GM23248 (cell line): ENCODE results near the gene NAALADL2. TPM values are rescaled to one million over a fixed set of nuclear protein-coding genes. Genes with fewer than 3 reads are reported as not detected.

Experiments used
- DNase-seq: peaks from one replicate; pipeline ENCODE4 v3.0.0-alpha.2; 2015
- H2AFZ ChIP-seq: fragments of 200-600 bp; sonication (generic); 2 replicates; pipeline ENCODE4 v1.6.1; 2016; ENCODE audit warnings: antibody characterized with exemption
- H3F3A ChIP-seq: fragments of 200-600 bp; sonication (generic); 2 replicates; pipeline ENCODE4 v1.6.1; 2016; ENCODE audit warnings: mild to moderate bottlenecking, antibody characterized with exemption, mixed run types; ENCODE audit not compliant: insufficient read depth
- H3K27ac ChIP-seq: fragments of 200-600 bp; sonication (generic); 2 replicates; pipeline ENCODE4 v1.5.1; 2016; ENCODE audit warnings: mild to moderate bottlenecking
- H3K27me3 ChIP-seq: fragments of 200-600 bp; sonication (generic); replicated peaks from 2 replicates; pipeline ENCODE4 v1.6.1; 2016; ENCODE audit warnings: mild to moderate bottlenecking; ENCODE audit not compliant: insufficient read depth
- H3K36me3 ChIP-seq: fragments of 200-600 bp; sonication (generic); 2 replicates; pipeline ENCODE4 v1.6.1; 2016; ENCODE audit warnings: low read depth, mild to moderate bottlenecking
- H3K4me1 ChIP-seq: fragments of 200-600 bp; sonication (generic); 2 replicates; pipeline ENCODE4 v1.6.1; 2016; ENCODE audit warnings: mild to moderate bottlenecking; ENCODE audit not compliant: insufficient read depth
- H3K4me2 ChIP-seq: fragments of 200-600 bp; sonication (generic); one replicate; pipeline ENCODE4 v1.6.1; 2016; ENCODE audit warnings: mild to moderate bottlenecking; ENCODE audit not compliant: unreplicated experiment
- H3K4me3 ChIP-seq: fragments of 200-600 bp; sonication (generic); 2 replicates; pipeline ENCODE4 v1.5.1; 2016; ENCODE audit warnings: mild to moderate bottlenecking
- H3K79me2 ChIP-seq: fragments of 200-600 bp; sonication (generic); 2 replicates; pipeline ENCODE4 v1.6.1; 2016; ENCODE audit warnings: mild to moderate bottlenecking; ENCODE audit not compliant: insufficient read depth
- H3K9ac ChIP-seq: fragments of 200-600 bp; sonication (generic); 2 replicates; pipeline ENCODE4 v1.6.1; 2016; ENCODE audit warnings: mild to moderate bottlenecking
- H3K9me2 ChIP-seq: fragments of 200-600 bp; sonication (generic); 2 replicates; pipeline ENCODE4 v1.6.1; 2016; ENCODE audit warnings: mixed run types, mild to moderate bottlenecking, moderate library complexity; ENCODE audit not compliant: insufficient read depth
- H3K9me3 ChIP-seq: fragments of 200-600 bp; sonication (generic); one replicate; pipeline ENCODE4 v1.6.1; 2017; ENCODE audit warnings: low read depth
- H4K20me1 ChIP-seq: fragments of 200-600 bp; sonication (generic); 2 replicates; pipeline ENCODE4 v1.6.0; 2016; ENCODE audit not compliant: insufficient read depth
- EZH2 ChIP-seq: fragments of 200-600 bp; sonication (generic); IDR thresholded peaks from 2 replicates; pipeline ENCODE4 v1.6.1; 2018; ENCODE audit warnings: antibody characterized with exemption, mild to moderate bottlenecking; ENCODE audit not compliant: insufficient read depth, poor library complexity, severe bottlenecking
- EZH2phosphoT487 ChIP-seq: fragments of 200-600 bp; sonication (generic); IDR thresholded peaks from 2 replicates; pipeline ENCODE4 v1.6.1; 2018; ENCODE audit warnings: antibody characterized with exemption, moderate library complexity, mild to moderate bottlenecking, low read depth; ENCODE audit not compliant: insufficient read depth
- WGBS, 2 experiments: methylation state at CpG; one replicate each; pipeline ENCODE4 v1.1.6; 2015 to 2017; ENCODE audit warnings: low lambda C conversion rate in 2 of 2, low coverage in 1 of 2; ENCODE audit errors: missing lambda C conversion rate in 2 of 2; 5-methylcytosine and 5-hydroxymethylcytosine counted together
- in situ Hi-C: fragments of 300-500 bp; cut with MboI; formaldehyde crosslinking; loops from 2 replicates; pipeline ENCODE4 v1.15.0; 2020
- polyA plus RNA-seq: library from polyadenylated mRNA; unstranded; fragments of >200 nt; fragmentation: Nextera tagmentation; extraction: Ambion mirVana; gene quantifications from 2 replicates; pipeline ENCODE4 v1.2.1, GENCODE V29; 2016
- total RNA-seq: library from RNA; depleted of rRNA; stranded (reverse); fragments of >200 nt; shearing (Covaris generic); gene quantifications from 2 replicates; pipeline ENCODE4 v1.2.3, GENCODE V29; 2014

NAALADL2 gene
- total and polyA plus RNA-seq, 2 experiments from 2014 or later: 20.5 to 81.0 TPM

DNA sequence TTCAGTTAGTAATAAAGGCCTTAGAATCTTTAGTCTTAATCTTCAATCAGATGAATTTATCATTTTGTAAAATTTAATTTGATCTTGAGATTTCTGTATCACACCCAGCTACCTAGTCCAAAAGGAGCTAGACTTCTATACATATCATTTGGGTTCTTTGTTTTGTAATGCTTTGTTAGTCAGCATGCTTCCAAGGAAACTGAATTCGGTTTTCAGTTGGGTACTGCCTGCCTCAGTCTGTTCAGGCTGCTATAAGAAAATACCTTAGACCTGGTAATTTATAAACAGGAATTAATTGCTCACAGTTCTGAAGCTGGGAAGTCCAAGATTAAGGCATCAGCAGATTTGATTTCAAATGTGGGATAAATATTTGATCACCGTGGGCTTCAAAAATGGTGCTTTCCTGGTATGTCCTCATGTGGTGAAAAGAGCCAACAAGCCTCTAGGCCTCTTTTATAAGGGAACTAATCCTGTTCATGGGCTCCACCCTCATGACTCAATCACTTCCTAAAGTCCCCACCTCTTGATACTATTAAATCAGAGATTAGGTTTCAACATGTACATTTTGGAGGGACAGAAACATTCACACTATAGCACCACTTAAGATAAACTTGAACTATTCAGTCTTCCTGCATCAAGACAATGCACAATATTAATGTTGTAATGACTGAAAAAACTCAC is 800.7 kb downstream of the NAALADL2 start:
- peaks cover 5% of the 10 kb centered on the region; the same call in 1 of the 2 replicates for H3K9me2 ChIP-seq
- no peaks in the 10 kb centered on the region for H4K20me1 ChIP-seq
- no peaks in the 10 kb centered on the region for H3K27me3 ChIP-seq
- no peak overlapping the region for H3K4me3 ChIP-seq
- no peak overlapping the region for H3K4me2 ChIP-seq
- no peaks in the 10 kb centered on the region for H3F3A ChIP-seq
- H3K79me2 ChIP-seq: no peaks in the 10 kb centered on the region
- TF ChIP-seq EZH2phosphoT487 (no peak), EZH2 (no peak)
- H3K36me3 ChIP-seq: no peaks in the 10 kb centered on the region
- DNase-seq: no peak
- H3K9ac ChIP-seq: no peak overlapping the region
- in situ Hi-C loops: no loop called here
- WGBS, 2 experiments: 94 to 98% methylated on average over 2 of the region's 2 CpGs
- H3K4me1 ChIP-seq: 0 out of 2 replicates have a peak, but pooled peaks cover 4% of the 10 kb centered on the region
- H3K27ac ChIP-seq: no peak overlapping the region
- H3K9me3 ChIP-seq: no peaks in the 10 kb centered on the region
- no peak overlapping the region for H2AFZ ChIP-seq

DNA sequence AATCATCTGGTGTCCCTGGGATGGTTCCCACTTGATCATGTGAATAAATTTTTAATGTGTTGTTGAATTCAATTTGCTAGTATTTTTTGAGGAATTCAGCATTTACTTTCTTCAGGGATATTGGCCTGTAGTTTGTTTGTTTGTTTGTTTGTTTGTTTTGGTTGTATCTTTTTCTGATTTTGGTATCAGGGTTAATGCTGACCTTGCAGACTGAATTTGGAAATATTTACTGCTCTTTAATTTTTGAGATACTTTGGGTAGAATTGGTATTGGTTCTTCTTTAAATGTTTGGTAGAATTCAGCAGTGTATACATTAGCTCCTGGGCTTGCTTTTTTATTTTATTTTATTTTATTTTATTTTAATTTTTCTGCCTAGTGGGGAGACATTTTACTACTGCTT is 803.7 kb downstream of the NAALADL2 start:
- H3K9me3 ChIP-seq: no peaks in the 10 kb centered on the region
- no peak overlapping the region for H3K4me3 ChIP-seq
- no peaks in the 10 kb centered on the region for H3K79me2 ChIP-seq
- H3K4me2 ChIP-seq: no peak overlapping the region
- H3K9ac ChIP-seq: no peak overlapping the region
- no peaks in the 10 kb centered on the region for H4K20me1 ChIP-seq
- no peak overlapping the region for H2AFZ ChIP-seq
- no peaks in the 10 kb centered on the region for H3K27me3 ChIP-seq
- H3F3A ChIP-seq: no peaks in the 10 kb centered on the region
- no peaks in the 10 kb centered on the region for H3K36me3 ChIP-seq
- DNase-seq: no peak
- no peak for TF ChIP-seq EZH2
- TF ChIP-seq EZH2phosphoT487: no peak
- no peaks in the 10 kb centered on the region for H3K4me1 ChIP-seq
- H3K9me2 ChIP-seq: peaks cover 5% of the 10 kb centered on the region; the same call in 1 of the 2 replicates
- no peak overlapping the region for H3K27ac ChIP-seq
- in situ Hi-C loops: no loop called here

DNA sequence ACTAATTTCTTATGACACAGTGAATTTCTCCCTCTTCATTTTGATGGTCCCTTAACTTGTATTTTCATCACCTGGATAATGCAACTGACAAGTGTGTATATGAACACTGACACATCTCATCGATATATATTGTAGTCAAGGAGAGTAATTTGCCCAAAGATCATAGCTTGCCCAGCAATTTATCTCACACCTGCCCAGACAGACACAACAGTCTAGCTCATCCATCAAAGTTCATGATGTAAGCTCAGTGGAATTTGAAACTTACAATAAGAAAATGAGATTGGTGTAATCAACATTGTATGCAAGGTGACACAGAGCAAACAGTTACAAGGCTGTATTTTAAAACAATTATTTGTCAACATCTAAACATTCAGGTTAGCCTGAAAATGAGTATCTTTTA is 805.8 kb downstream of the NAALADL2 start:
- no peak overlapping the region for H3K4me2 ChIP-seq
- in situ Hi-C loops: no loop called here
- H3K4me1 ChIP-seq: peaks cover 6% of the 10 kb centered on the region; the same call in 1 of the 2 replicates
- TF ChIP-seq EZH2phosphoT487 (no peak), EZH2 (no peak)
- WGBS, 2 experiments: 93 to 100% methylated on average over 1 of the region's 1 CpG
- H3K4me3 ChIP-seq: no peak overlapping the region
- H3K36me3 ChIP-seq: no peaks in the 10 kb centered on the region
- H3F3A ChIP-seq: no peaks in the 10 kb centered on the region
- no peak overlapping the region for H2AFZ ChIP-seq
- no peak overlapping the region for H3K27ac ChIP-seq
- H3K27me3 ChIP-seq: no peaks in the 10 kb centered on the region
- no peak overlapping the region for H3K9ac ChIP-seq
- H3K9me2 ChIP-seq: peaks cover 5% of the 10 kb centered on the region; the same call in 1 of the 2 replicates
- no peak for DNase-seq
- no peaks in the 10 kb centered on the region for H3K79me2 ChIP-seq
- H3K9me3 ChIP-seq: no peaks in the 10 kb centered on the region
- H4K20me1 ChIP-seq: no peaks in the 10 kb centered on the region

DNA sequence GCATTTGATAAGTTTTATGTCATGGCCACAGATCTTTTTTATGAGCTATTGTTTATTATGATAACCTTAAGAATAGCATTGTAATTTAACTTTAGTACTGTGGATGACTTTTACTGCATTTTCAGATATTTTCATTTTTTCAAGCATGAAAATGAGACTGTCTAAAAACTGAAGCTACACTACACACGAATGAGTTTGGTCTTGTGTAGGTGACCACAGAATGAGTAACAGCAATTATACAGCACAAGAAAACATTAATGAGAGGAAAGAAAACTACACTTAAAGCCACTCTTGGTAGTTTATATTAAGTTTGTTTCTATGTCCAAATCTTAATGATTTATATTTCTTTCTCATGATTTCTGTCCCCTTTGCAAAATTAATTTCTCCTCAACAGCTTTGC is 809.2 kb downstream of the NAALADL2 start:
- H4K20me1 ChIP-seq: no peaks in the 10 kb centered on the region
- no peak overlapping the region for H3K4me2 ChIP-seq
- DNase-seq: peak; percentile 26
- H3K36me3 ChIP-seq: no peaks in the 10 kb centered on the region
- no peaks in the 10 kb centered on the region for H3K9me3 ChIP-seq
- H3K4me1 ChIP-seq: peaks cover 30% of the 10 kb centered on the region
- H3K27me3 ChIP-seq: no peaks in the 10 kb centered on the region
- in situ Hi-C loops: no loop called here
- H3K4me3 ChIP-seq: no peak overlapping the region
- WGBS, 2 experiments: 16 to 23% methylated on average over 1 of the region's 1 CpG
- 0 out of 2 replicates have a peak overlapping the region, but pooled peaks have one; percentile 1 for H2AFZ ChIP-seq
- H3K79me2 ChIP-seq: no peaks in the 10 kb centered on the region
- no peaks in the 10 kb centered on the region for H3K9me2 ChIP-seq
- H3K27ac ChIP-seq: no peak overlapping the region
- peaks cover 19% of the 10 kb centered on the region; the same call in 1 of the 2 replicates for H3F3A ChIP-seq
- TF ChIP-seq EZH2: no peak
- H3K9ac ChIP-seq: no peak overlapping the region
